GM21381 (cell line): Measurements from ENCODE around the gene CCDC137.
A peak's percentile ranks its signal among the peaks of the same experiment; 100 is the strongest.

ENCODE experiments used
- ATAC-seq: cut with Tn5 transposase; IDR thresholded peaks from one replicate; pipeline ENCODE4 v1.9.1; 2021; ENCODE audit warnings: mild to moderate bottlenecking, moderate library complexity; ENCODE audit not compliant: unreplicated experiment

CCDC137 gene

DNA sequence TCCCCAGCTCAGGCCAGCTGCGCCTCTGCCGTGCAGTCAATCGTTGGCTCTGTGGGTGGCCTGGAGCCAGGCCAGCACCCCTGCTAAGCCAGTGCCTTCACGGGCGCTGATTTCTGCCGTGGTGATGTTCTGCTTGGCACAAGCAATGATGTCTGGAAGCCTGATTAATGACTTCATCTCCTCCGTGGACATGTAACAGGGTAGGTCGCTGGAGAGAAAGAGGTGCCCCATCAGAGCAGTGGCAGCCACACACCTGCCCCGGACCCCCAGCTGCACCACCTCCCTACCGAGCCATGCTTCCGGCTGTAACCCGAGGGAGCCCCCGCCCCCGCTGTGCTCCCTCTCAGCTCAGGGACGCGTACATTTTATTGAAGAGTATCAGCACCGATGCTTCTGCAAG lies 15.1 kb downstream of the CCDC137 start:
- ATAC-seq = no peak

DNA sequence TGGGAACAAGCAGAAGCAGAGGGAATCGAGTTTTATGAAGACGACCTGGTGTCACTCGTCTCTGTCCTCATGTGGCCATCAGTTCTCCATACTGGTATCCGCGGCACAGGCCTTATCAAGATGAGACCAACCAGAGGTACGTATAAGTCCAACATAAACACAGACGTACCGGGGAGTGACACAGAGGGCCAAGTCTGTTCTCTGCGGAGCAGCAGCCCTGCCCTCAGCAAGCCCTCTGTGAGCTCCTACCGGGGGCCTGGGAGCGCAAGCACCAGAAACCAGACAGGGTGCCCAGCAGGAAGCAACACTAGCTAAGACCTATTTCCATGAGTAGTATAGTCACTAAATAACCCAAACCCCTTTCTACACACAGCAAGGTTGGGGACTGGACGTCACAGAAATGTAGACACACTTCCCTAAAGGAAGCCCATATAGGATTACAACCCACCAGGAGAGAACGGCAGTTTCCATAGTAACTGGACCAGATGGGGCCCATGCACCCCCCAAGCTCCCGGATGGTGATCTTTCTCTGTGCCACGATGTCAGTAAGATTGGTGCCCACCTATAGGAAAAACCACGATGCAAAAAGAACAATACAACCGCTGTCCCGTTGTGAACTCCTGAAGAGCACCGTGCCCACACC lies 16.1 kb downstream of the CCDC137 start:
- no peak for ATAC-seq

DNA sequence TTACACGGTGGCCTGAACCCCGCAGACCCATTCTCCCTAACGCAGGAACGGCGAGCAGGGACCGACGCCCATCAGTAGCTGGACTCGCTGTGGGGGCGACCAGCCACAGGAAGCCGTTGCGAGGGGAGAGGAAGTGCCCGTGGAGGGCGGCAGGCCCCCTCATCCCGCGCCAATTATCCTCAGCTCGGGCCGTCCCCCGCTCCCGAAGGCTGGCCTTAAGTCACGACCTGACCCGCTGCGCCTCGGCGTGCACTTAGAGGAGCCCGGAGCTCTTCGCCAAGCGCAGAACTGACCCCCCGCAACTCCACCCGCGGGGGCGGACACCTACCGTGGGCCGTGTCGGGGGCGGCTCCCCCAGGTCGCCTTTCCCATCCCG lies 16.7 kb downstream of the CCDC137 start:
- ATAC-seq = peak; percentile 18

DNA sequence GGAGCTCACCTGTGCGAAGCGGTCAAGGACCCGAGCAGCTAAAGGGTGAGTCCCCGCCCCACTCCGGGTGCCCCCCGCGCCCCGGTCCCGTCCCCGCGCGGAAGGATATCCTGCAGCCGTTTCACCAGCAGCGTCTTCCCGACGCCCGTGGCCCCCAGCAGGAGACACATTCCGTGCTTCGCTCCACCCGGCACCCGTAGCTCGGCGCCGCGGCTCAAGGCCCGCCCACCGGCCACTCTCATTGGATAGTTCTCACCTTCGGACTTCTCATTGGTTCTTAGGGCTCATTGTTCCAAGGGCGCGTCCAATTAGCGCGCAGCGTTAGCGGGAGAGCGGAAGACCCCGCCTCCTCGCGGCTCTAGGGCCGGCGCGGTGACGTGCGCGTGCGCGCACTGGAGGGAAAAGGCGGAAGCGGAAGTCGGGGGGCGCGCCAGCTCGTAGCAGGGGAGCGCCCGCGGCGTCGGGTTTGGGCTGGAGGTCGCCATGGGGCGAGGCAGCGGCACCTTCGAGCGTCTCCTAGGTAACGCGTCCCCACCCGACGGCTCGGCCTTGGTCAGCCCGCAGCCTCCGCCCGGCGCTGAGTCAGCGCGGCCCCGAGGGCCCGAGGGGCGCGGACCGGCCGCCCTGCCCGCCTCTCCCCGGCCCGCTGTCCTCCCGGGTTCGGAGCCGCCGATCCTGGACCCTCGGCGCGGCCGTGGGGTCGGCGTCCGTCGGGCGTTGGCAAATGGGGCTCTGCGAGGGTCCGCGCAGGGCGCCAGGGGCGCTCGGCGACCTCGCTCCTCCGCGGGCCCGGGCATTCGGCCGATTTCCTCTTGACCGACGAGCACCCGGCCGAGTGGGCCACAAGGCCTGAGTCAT lies 17.3 kb downstream of the CCDC137 start, which contains the start of the genes ARL16 and HGS:
TSS of gene ARL16 (minus strand) at position 214 of the 858 bp plus-strand sequence. CDS start at position 170, 44 bp downstream.
TSS of gene HGS (plus strand) at position 428 of the 858 bp plus-strand sequence. CDS start at position 484, 56 bp downstream.
- ATAC-seq = peak; percentile 93

DNA sequence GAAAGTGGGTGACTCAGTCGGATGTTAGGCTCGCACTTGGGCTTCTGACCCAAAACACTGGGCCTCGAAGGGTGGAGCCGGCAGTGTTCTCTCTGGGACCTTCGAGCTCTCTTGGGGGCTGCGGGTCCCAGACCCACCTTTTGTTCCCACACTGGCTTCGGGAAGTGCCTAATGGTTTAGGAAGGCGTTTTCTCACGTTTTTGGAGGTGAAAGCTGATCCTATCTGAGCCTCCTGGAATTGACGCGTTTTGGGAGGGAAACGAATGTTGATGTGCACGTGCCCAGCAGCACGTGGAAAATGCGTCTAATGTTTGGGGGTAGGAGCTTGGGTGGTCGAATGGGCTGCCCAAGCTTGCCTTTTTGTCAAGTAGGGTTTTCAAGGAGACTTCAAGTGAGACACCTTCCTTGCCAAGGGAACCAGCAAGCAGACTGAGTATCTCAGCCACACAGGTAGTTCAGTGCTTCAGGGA lies 17.9 kb downstream of the CCDC137 start:
- no peak for ATAC-seq

DNA sequence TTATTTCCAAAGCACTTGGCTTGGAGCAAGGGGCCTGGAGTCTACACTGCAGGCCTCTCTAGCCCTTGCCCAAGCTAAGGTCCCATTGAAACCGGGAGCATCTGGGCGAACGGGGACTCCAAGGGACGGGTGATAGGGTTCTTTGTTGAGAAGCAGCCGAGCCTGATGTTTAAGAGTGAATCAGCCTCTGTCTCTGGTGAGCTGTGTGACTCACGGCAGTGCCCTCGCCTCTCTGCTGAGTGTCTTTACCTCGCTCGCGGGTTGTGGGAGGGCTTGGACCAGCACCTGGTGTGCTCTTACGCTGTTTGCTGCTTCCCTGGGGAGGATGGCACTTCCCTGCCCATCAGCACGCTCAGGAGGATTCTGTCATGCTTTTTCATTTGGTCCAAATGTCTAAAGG lies 18.6 kb downstream of the CCDC137 start:
- ATAC-seq = no peak

DNA sequence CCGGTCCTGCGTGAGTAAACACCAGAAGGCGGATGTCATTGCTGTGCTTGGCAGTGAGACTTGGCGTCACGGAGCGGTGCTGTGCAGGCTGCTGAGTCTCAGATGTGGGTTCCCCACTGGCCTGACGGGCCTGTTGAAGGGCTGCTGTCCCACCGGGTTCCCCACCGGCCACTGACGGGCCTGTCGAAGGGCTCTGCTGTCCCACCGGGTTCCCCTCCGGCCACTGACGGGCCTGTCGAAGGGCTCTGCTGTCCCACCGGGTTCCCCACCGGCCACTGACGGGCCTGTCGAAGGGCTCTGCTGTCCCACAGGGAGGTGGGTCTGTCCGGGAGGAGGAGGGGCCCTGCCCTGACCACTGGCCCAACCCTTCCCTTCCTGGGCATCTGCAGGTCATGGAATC lies 20.1 kb downstream of the CCDC137 start:
- no peak for ATAC-seq

DNA sequence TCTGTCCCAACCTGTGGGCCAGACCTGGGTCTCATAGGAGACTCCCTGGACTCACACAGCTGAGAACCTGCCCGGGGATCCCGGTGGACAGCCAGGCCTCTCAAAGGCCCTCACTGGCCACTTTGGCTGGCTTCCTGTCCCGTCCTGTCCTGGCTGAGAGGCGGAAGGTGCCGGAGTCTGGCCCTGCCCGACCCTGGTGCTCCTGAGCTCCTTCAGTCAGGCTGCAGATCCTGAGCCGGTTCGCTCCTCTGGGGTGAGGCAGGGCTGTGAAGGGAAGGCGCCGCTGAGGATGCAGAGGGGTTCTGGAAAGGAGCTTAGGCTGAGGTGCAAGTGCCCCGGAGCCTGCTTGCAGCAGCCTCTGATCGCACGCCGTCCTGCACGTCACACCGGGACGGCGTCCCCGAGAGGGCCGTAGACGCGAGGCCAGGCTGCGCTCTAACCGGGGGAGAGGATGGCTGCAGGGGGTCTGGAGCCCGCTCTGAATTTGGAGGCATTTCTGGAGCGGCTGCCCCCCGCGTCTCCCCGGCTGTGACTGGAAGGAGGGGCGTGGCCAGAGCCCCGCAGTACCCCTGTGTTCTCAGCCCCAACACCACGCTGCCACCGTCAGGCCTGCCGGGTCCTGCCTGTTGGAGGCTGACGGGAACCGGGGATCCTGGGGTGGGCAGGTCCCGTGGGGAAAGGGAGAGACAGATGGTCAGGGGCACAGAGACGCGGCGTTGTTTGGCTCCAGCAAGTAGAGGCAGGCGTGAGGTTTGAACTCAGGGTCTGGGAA lies 21.4 kb downstream of the CCDC137 start:
- ATAC-seq = no peak

DNA sequence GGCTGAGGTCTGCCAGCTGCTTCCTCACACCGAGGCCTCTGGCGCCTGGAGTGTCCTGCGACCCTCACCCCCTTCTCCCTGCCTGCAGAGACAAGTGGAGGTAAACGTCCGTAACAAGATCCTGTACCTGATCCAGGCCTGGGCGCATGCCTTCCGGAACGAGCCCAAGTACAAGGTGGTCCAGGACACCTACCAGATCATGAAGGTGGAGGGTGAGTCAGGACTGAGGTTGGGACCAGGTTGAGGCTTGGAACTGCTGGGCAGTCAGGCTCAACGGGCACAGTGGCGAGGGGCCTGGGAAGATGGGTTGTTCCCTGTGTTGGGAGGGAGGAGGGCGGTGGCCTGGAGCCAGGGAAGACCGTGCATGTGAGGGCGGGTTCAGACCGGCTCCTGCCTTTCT lies 22.1 kb downstream of the CCDC137 start:
- ATAC-seq = no peak

DNA sequence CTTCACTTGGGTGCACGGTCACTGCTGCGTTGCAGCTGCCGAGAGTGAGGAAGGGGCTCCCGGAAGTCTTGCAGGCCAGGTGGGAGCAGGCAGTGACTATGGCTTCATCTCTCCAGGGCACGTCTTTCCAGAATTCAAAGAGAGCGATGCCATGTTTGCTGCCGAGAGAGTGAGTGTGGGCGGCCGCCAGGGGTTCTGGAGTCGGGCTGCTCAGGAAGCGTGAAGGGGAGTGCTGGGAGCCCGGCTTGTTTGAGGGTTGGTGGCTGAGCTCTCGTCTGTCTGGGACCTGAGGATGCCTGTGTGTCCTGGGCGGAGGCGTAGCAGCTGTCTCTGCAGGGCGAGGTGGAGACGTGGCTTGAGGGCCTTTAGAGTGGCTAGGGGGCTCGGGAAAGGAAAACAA lies 23.5 kb downstream of the CCDC137 start:
- no peak for ATAC-seq

DNA sequence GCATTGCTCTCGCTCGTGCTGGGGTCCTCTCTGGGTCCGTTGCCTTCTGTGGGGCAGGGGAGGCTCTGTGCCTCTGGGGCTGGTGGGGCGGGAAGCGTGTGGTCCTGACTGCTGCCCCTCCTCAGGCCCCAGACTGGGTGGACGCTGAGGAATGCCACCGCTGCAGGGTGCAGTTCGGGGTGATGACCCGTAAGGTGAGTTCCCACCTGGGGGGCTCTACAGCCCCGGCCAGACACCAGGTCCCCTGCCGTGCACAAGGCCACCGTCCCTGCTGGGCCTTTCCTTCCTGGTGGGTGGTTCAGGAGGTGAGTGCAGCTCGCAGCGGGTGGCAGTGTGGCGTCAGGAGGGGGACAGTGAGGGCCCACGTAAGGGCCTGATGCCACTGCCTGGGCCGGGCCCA lies 24.0 kb downstream of the CCDC137 start:
- ATAC-seq = no peak

DNA sequence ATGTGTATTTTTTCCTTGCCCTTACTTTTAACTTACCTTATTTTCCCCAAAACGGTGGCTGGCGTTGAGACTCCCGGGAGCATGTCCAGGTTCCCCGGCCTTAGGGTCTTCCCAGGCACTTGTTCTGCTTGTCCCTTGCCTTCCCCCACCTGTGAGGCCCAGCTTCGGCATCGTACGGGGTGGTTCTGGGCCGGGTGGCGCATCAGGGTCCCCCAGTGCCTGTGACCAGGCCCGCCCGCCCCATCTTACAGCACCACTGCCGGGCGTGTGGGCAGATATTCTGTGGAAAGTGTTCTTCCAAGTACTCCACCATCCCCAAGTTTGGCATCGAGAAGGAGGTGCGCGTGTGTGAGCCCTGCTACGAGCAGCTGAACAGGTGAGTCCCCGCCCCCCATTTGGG lies 24.7 kb downstream of the CCDC137 start:
- ATAC-seq = no peak

DNA sequence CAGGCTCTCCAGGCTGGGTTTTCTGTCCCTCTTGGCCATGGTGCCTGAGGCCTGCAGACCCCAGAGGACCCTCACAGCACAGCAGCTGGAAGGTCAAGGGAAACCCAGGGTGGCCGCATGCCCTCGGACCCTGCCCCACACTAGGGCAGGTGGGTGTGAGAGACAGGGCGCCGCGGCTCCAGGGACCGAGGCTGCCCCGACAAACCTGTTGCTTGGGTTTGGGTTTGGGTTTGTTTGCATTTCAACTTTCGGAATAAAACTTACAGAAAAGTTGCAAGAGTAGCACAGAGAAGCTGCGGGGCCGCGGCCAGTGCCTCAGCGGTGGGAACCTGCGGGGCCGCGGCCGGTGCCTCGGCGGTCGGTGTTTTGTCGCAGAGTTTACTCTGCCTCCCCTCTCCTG lies 25.1 kb downstream of the CCDC137 start:
- ATAC-seq = no peak

DNA sequence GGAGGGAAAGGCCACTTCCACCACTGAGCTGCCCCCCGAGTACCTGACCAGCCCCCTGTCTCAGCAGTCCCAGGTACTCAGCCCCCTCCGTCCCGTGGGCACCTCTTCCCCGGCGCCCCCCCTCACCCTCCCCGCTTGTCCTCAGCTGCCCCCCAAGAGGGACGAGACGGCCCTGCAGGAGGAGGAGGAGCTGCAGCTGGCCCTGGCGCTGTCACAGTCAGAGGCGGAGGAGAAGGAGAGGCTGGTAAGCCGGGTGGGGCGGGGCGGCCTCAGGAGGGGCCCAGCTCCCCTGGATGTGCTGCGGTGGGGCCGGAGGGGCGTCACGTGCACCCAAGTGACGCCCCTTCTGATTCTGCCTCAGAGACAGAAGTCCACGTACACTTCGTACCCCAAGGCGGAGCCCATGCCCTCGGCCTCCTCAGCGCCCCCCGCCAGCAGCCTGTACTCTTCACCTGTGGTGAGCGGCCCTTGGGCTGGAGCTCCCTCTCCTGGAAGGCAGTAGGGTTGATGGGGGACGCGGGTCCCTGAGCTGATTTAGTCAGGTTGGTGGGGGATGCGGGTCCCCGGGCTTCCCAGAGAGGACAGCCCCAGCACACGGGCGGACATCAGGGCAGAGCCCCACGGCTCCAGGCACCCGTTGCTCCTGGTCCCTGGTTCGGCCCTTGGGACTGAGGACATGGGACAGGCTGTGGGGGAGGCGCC lies 27.1 kb downstream of the CCDC137 start:
- no peak for ATAC-seq

DNA sequence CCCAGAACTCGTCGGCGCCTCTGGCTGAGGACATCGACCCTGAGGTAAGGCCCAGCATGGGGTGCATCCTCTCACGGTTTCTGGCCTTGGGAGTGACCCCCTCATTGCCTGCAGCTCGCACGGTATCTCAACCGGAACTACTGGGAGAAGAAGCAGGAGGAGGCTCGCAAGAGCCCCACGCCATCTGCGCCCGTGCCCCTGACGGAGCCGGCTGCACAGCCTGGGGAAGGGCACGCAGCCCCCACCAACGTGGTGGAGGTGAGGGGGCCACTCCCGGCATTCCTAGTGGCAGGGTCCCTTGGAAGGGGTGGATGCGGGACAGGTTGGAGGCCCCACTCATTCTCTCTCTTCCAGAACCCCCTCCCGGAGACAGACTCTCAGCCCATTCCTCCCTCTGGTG lies 28.3 kb downstream of the CCDC137 start:
- no peak for ATAC-seq

DNA sequence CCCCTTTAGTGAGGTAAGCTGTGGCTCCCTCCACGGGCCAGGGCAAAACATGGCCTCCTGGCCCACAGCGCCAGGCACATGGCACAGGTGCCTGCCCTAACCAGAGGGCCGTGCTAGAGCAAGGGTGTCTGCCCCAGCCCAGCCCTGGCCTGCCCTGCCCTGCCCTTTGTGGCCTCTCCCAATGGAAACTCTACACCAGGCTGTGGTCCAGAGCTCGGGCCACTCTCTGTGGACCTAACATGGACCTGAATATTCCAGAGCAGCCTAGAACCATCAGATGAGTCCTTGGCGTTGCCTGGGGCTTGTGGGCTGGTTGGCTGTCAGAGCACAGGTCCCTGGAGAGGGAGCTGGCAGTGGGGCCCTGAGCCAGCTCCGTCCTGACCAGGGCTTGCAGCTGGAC lies 28.7 kb downstream of the CCDC137 start:
- ATAC-seq = no peak

DNA sequence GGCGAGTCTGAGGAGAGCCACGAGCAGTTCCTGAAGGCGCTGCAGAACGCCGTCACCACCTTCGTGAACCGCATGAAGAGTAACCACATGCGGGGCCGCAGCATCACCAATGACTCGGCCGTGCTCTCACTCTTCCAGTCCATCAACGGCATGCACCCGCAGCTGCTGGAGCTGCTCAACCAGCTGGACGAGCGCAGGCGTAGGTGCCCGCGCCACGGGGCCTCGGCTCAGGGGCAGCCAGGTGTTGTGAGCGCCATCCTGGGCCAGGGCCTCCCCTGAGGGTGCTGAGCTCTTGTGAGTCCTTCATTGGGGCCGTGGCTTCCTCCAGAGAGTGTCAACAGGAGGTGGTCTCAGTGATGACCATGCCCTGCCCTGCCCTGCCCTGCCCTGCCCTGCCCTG lies 29.3 kb downstream of the CCDC137 start:
- no peak for ATAC-seq

DNA sequence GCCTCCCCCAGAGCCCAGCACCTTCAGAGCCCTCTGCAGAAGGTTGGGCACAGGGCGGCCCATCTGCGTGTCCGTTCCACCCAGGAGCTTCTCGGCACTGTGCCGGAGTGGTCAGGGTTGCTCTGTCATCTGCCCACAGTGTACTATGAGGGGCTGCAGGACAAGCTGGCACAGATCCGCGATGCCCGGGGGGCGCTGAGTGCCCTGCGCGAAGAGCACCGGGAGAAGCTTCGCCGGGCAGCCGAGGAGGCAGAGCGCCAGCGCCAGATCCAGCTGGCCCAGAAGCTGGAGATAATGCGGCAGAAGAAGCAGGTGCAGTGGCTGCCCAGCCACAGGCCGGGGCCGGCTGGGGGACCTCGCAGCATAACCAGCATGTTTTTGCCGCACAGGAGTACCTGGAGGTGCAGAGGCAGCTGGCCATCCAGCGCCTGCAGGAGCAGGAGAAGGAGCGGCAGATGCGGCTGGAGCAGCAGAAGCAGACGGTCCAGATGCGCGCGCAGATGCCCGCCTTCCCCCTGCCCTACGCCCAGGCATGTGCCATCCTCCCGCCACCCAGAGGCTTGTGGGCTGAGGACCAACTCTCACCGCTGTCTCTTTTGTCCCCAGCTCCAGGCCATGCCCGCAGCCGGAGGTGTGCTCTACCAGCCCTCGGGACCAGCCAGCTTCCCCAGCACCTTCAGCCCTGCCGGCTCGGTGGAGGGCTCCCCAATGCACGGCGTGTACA lies 29.8 kb downstream of the CCDC137 start:
- no peak for ATAC-seq

DNA sequence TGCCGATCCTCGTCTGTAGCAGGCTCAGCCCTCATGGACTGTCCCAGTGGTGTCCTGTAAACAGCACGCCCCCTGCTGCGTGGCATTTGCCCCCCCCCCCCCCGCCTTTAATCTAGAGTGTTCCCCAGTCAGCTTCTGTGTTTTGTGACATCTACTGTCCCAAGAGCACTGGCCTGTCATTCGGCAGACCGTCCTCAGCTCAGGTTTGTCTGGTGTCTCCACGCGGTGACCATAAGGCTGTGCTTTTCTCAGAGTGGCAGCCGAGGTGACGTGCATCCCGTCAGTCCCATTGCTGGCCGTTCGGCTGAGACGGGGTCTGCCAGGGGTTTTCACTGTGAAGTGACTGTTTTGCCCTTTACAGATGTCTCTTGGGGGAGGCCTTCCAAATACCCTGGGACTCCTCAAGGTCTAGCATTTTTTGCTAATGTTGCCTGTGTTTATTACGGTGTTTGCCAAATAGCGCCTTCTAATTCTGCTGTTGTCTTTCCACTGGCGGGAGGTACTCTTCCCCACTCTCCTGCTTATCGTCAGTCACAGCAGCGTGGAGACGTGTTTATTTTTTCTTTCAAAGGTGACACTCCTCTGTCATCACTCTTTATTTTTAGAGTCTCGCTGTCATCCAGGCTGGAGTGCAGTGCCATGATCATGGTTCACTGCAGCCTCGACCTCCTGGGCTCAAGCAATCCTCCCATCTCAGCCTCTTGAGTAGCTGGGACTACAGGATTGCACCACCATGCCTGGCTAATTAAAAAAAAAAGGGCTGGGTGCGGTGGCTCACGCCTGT lies 30.9 kb downstream of the CCDC137 start:
- no peak for ATAC-seq
